ENCODE data around the gene ANKRD44. TPM values are rescaled to one million over a fixed set of nuclear protein-coding genes. Genes with fewer than 3 reads are reported as not detected.

ANKRD44 gene
- total RNA-seq, 1 donor from 2014 or later, result 21.4 TPM

GRCh38 chr2:197254776-197255530 lies 55.6 kb downstream of the ANKRD44 start:
- peaks cover 54% of the 10 kb centered on the region for H3K4me1 Mint-ChIP-seq (ENCODE audit: low read depth)
- no peaks in the 10 kb centered on the region for H3K9me3 Mint-ChIP-seq (ENCODE audit: low read depth)
- H3K4me3 Mint-ChIP-seq (ENCODE audit: unreplicated experiment), result no peak overlapping the region
- no peaks in the 10 kb centered on the region for H3K36me3 Mint-ChIP-seq (ENCODE audit: low read depth)
- DNase-seq (ENCODE audit: low spot score), result no peak
- no peak for TF ChIP-seq CTCF (IDR thresholded peaks at IDR 0.05)
- H3K27me3 Mint-ChIP-seq (ENCODE audit: low read depth), result no peaks in the 10 kb centered on the region
- H3K27ac Mint-ChIP-seq (ENCODE audit: unreplicated experiment), result peak overlapping the region; percentile 78

GRCh38 chr2:197251576-197251975 lies 59.0 kb downstream of the ANKRD44 start:
- no peaks in the 10 kb centered on the region for H3K36me3 Mint-ChIP-seq (ENCODE audit: low read depth)
- peaks cover 73% of the 10 kb centered on the region for H3K4me1 Mint-ChIP-seq (ENCODE audit: low read depth)
- H3K27ac Mint-ChIP-seq (ENCODE audit: unreplicated experiment), result peak overlapping the region; percentile 74
- no peaks in the 10 kb centered on the region for H3K27me3 Mint-ChIP-seq (ENCODE audit: low read depth)
- no peak for DNase-seq (ENCODE audit: low spot score)
- no peak for TF ChIP-seq CTCF (IDR thresholded peaks at IDR 0.05)
- H3K9me3 Mint-ChIP-seq (ENCODE audit: low read depth), result no peaks in the 10 kb centered on the region
- H3K4me3 Mint-ChIP-seq (ENCODE audit: unreplicated experiment), result peak overlapping the region; percentile 27

- Mint-ChIP-seq H3K4me3 (ENCODE audit: unreplicated experiment) (no peak overlapping the region), H3K4me1 (ENCODE audit: low read depth) (peaks cover 71% of the 10 kb centered on the region)
Observed at GRCh38 chr2:197251163-197251562, 59.4 kb downstream of the ANKRD44 start.

GRCh38 chr2:197250084-197250397 lies 60.5 kb downstream of the ANKRD44 start:
- no peaks in the 10 kb centered on the region for H3K27me3 Mint-ChIP-seq (ENCODE audit: low read depth)
- peak overlapping the region; percentile 7 for H3K27ac Mint-ChIP-seq (ENCODE audit: unreplicated experiment)
- no peaks in the 10 kb centered on the region for H3K36me3 Mint-ChIP-seq (ENCODE audit: low read depth)
- no peaks in the 10 kb centered on the region for H3K9me3 Mint-ChIP-seq (ENCODE audit: low read depth)
- no peak for DNase-seq (ENCODE audit: low spot score)
- H3K4me1 Mint-ChIP-seq (ENCODE audit: low read depth), result peaks cover 64% of the 10 kb centered on the region
- TF ChIP-seq CTCF (IDR thresholded peaks at IDR 0.05), result no peak
- no peak overlapping the region for H3K4me3 Mint-ChIP-seq (ENCODE audit: unreplicated experiment)

More at GRCh38 chr2:197251163-197251562, 59.4 kb downstream of the ANKRD44 start:
- no peaks in the 10 kb centered on the region for H3K27me3 Mint-ChIP-seq (ENCODE audit: low read depth)
- peak overlapping the region; percentile 22 for H3K27ac Mint-ChIP-seq (ENCODE audit: unreplicated experiment)
- H3K9me3 Mint-ChIP-seq (ENCODE audit: low read depth), result no peaks in the 10 kb centered on the region
- DNase-seq (ENCODE audit: low spot score), result no peak
- no peak for TF ChIP-seq CTCF (IDR thresholded peaks at IDR 0.05)
- no peaks in the 10 kb centered on the region for H3K36me3 Mint-ChIP-seq (ENCODE audit: low read depth)

- no peak for DNase-seq (ENCODE audit: low spot score)
- no peaks in the 10 kb centered on the region for H3K9me3 Mint-ChIP-seq (ENCODE audit: low read depth)
- peak overlapping the region; percentile 58 for H3K27ac Mint-ChIP-seq (ENCODE audit: unreplicated experiment)
- H3K36me3 Mint-ChIP-seq (ENCODE audit: low read depth), result no peaks in the 10 kb centered on the region
- no peak overlapping the region for H3K4me3 Mint-ChIP-seq (ENCODE audit: unreplicated experiment)
- no peaks in the 10 kb centered on the region for H3K27me3 Mint-ChIP-seq (ENCODE audit: low read depth)
- no peak for TF ChIP-seq CTCF (IDR thresholded peaks at IDR 0.05)
- peaks cover 60% of the 10 kb centered on the region for H3K4me1 Mint-ChIP-seq (ENCODE audit: low read depth)
Observed at GRCh38 chr2:197249381-197250083, 61.0 kb downstream of the ANKRD44 start.

Data from chondrocyte (in vitro differentiated cells).